Osteoblast (primary cell): ENCODE results near the gene MRAP. TPM values are rescaled to one million over a fixed set of nuclear protein-coding genes. Genes with fewer than 3 reads are reported as not detected.

Experiments
- DNase-seq: peaks from one replicate; pipeline ENCODE4 v3.0.0; 2011; ENCODE audit warnings: low spot score, mixed read lengths; ENCODE audit not compliant: insufficient read length; ENCODE audit errors: missing footprints
- H2AFZ ChIP-seq: 2 replicates; pipeline ENCODE4 v1.6.0; 2011; ENCODE audit warnings: mild to moderate bottlenecking, low read length
- H3K27ac ChIP-seq: 2 replicates; pipeline ENCODE4 v1.5.1; 2011; ENCODE audit warnings: mild to moderate bottlenecking, low read depth, low read length, moderate library complexity
- H3K27me3 ChIP-seq: 2 replicates; pipeline ENCODE4 v1.6.0; 2012; ENCODE audit warnings: mild to moderate bottlenecking, control low read depth, inconsistent platforms, low read length, moderate library complexity; ENCODE audit not compliant: insufficient read depth
- H3K36me3 ChIP-seq: 2 replicates; pipeline ENCODE4 v1.5.1; 2011; ENCODE audit warnings: mild to moderate bottlenecking, low read length, control low read depth, moderate library complexity; ENCODE audit not compliant: insufficient read depth
- H3K4me1 ChIP-seq: 2 replicates; pipeline ENCODE4 v1.5.1; 2011; ENCODE audit warnings: mild to moderate bottlenecking, low read length, control low read depth, moderate library complexity; ENCODE audit not compliant: insufficient read depth
- H3K4me2 ChIP-seq: 2 replicates; pipeline ENCODE4 v1.6.0; 2011; ENCODE audit warnings: mild to moderate bottlenecking, low read length; ENCODE audit not compliant: insufficient read depth
- H3K4me3 ChIP-seq: fragments of 200-600 bp; sonication (generic); 3 replicates; pipeline ENCODE4 v1.5.1; 2012; ENCODE audit warnings: mild to moderate bottlenecking, low read length, inconsistent platforms; ENCODE audit not compliant: insufficient read depth
- H3K79me2 ChIP-seq: 2 replicates; pipeline ENCODE4 v1.6.0; 2012; ENCODE audit warnings: mild to moderate bottlenecking, low read length, control low read depth, inconsistent platforms; ENCODE audit not compliant: insufficient read depth
- H3K9me3 ChIP-seq: 2 replicates; pipeline ENCODE4 v1.5.1; 2011; ENCODE audit warnings: low read depth, low read length, control low read depth
- H4K20me1 ChIP-seq: 2 replicates; pipeline ENCODE4 v1.6.0; 2012; ENCODE audit warnings: mild to moderate bottlenecking, low read length, control low read depth; ENCODE audit not compliant: insufficient read depth
- CTCF ChIP-seq: IDR thresholded peaks from 2 replicates; pipeline ENCODE4 v1.5.1; 2011; ENCODE audit warnings: mild to moderate bottlenecking, low read depth, low read length, moderate library complexity; ENCODE audit errors: extremely low read depth
- total RNA-seq: library from RNA; depleted of rRNA; stranded (reverse); fragments of >200 nt; gene quantifications from 2 replicates; pipeline ENCODE4 v1.2.3, GENCODE V29; 2012

MRAP gene
- total RNA-seq, 1 donor, result 0.72 TPM

- peaks cover 71% of the 10 kb centered on the region for H3K36me3 ChIP-seq
- H3K4me1 ChIP-seq, result peaks cover 11% of the 10 kb centered on the region
- no peak for TF ChIP-seq CTCF
- no peak for DNase-seq
- H3K79me2 ChIP-seq, result peaks cover 15% of the 10 kb centered on the region
- H2AFZ ChIP-seq, result no peak overlapping the region
- peaks cover 8% of the 10 kb centered on the region for H4K20me1 ChIP-seq
- no peaks in the 10 kb centered on the region for H3K9me3 ChIP-seq
- H3K4me3 ChIP-seq, result no peak overlapping the region
- H3K4me2 ChIP-seq, result no peak overlapping the region
- no peaks in the 10 kb centered on the region for H3K27me3 ChIP-seq
- H3K27ac ChIP-seq, result peak overlapping the region; percentile 75
These were observed 31.1 kb downstream of the MRAP start for GRCh38 chr21:32329776-32330175.

- no peak overlapping the region for H3K4me2 ChIP-seq
- no peak for TF ChIP-seq CTCF
- peaks cover 71% of the 10 kb centered on the region for H3K36me3 ChIP-seq
- no peak for DNase-seq
- H3K4me1 ChIP-seq, result peaks cover 11% of the 10 kb centered on the region
- no peaks in the 10 kb centered on the region for H3K9me3 ChIP-seq
- H3K27ac ChIP-seq, result no peak overlapping the region
- no peaks in the 10 kb centered on the region for H3K27me3 ChIP-seq
- H2AFZ ChIP-seq, result no peak overlapping the region
- H3K4me3 ChIP-seq, result no peak overlapping the region
- peaks cover 4% of the 10 kb centered on the region for H4K20me1 ChIP-seq
- H3K79me2 ChIP-seq, result peaks cover 13% of the 10 kb centered on the region
These were observed 32.2 kb downstream of the MRAP start for GRCh38 chr21:32330784-32331311.

GRCh38 chr21:32331444-32332305 lies 33.0 kb downstream of the MRAP start:
- Histone ChIP-seq H3K79me2 (peaks cover 5% of the 10 kb centered on the region), H3K36me3 (peaks cover 69% of the 10 kb centered on the region), H4K20me1 (peaks cover 3% of the 10 kb centered on the region), H3K4me2 (no peak overlapping the region), H3K27me3 (no peaks in the 10 kb centered on the region), H3K27ac (no peak overlapping the region), H3K4me1 (peaks cover 11% of the 10 kb centered on the region), H3K9me3 (no peaks in the 10 kb centered on the region), H3K4me3 (no peak overlapping the region), H2AFZ (no peak overlapping the region)
- TF ChIP-seq CTCF, result no peak
- no peak for DNase-seq

- no peak for DNase-seq
- Histone ChIP-seq H3K79me2 (peaks cover 3% of the 10 kb centered on the region), H3K36me3 (peaks cover 70% of the 10 kb centered on the region), H3K9me3 (no peaks in the 10 kb centered on the region), H3K27me3 (no peaks in the 10 kb centered on the region), H4K20me1 (peaks cover 3% of the 10 kb centered on the region), H3K4me1 (peaks cover 11% of the 10 kb centered on the region), H3K4me3 (no peak overlapping the region), H2AFZ (no peak overlapping the region), H3K4me2 (no peak overlapping the region), H3K27ac (no peak overlapping the region)
- no peak for TF ChIP-seq CTCF
These were observed 33.9 kb downstream of the MRAP start for GRCh38 chr21:32332463-32332951.
